ENCODE results near the gene PM20D2. TPM values are rescaled to one million over a fixed set of nuclear protein-coding genes. Genes with fewer than 3 reads are reported as not detected.
"Not testable (repeated sequence)": the region's sequence is repeated elsewhere in the genome, so short reads cannot be mapped to it uniquely, and the experiment has no call there.

PM20D2 gene, protein sequence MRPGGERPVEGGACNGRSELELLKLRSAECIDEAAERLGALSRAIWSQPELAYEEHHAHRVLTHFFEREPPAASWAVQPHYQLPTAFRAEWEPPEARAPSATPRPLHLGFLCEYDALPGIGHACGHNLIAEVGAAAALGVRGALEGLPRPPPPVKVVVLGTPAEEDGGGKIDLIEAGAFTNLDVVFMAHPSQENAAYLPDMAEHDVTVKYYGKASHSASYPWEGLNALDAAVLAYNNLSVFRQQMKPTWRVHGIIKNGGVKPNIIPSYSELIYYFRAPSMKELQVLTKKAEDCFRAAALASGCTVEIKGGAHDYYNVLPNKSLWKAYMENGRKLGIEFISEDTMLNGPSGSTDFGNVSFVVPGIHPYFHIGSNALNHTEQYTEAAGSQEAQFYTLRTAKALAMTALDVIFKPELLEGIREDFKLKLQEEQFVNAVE
- 14.3 and 23.2 TPM in 2 replicates for total RNA-seq

DNA sequence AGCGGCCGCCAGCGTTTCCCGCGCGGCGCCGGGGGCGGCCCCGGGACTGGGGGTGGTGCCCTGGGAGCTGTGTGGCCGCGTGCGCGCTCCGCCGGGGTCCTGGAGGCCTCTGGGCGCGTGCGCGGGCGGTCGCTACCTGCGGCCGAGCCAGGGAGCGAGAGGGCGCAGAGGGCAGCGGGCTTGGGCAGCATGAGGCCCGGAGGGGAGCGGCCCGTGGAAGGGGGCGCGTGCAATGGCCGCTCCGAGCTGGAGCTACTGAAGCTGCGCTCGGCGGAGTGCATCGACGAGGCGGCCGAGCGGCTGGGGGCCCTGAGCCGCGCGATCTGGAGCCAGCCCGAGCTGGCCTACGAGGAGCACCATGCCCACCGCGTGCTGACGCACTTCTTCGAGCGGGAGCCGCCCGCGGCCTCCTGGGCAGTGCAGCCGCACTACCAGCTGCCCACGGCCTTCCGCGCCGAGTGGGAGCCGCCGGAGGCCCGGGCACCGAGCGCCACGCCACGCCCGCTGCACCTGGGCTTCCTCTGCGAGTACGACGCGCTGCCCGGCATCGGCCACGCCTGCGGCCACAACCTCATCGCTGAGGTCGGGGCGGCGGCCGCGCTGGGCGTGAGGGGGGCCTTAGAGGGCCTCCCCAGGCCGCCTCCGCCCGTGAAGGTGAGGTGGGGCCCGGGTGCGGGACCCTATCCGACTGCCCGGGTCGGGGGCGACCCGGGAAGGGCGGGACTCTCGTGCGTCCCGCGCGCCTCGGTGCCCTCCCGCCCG, at the start of gene PM20D2:
TSS of gene PM20D2 (plus strand) at position 100 of the 762 bp plus-strand sequence. CDS start at position 190, 90 bp downstream.
- no peak for DNase-seq (ENCODE audit: low read depth, low spot score)

DNA sequence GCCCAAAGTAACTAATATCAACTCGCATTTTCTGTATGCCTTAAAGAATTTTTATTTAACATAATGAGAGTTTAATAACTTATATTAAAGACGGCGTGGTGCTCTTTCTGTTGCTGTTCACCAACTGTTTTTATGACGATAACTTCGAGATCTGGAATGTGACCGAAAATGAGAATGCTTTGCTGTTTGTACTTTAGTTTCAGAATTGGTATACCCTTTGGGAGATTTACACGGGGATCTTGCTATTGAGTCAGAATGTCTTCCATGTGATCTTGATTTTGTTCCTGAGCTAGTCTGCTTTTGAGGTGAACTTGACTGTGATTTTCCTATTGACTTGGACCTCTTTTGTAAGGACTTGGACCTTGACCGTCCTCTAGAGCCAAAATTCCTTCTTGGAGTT, 47.4 kb upstream of the PM20D2 start:
- no peak for DNase-seq (ENCODE audit: low read depth, low spot score)

DNA sequence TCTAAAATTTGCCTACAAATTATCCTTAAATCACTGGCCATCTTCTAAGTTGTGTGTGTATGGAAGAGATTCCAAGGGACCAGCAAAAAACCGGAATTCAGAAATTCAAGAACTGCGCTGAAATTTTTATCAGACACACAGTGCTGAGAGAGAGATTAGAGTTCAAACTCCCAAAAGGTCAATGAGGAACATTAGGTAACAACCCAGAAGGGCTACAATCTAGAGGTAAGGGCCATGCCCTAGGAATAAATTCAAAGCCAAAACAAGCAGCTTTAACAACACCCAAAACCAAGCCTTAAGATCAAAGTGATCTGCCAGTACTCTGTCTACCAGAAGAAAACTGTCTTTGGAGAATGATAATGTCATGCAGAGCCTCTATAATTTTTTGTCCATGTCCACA, 45.7 kb upstream of the PM20D2 start:
- DNase-seq (ENCODE audit: low read depth, low spot score): no peak

DNA sequence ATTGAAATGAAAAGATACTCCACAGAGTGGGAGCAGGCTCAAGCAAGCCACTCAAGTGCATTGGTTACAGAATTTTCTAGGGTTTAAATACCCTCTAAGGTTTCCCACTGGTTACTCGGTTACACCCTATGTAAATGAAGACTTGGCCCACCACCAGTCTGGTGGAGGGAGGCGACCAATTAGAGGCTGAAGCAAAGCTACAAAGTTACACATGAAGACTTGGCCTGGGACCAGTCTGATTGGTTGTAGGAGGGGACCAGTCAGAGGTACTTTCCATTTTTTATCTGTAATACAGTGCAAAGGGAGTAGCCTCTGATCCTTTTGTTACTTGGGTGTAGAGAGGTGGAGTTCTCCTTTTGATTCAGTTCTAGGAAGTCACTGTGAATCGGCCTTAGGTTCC, 35.6 kb upstream of the PM20D2 start:
- DNase-seq (ENCODE audit: low read depth, low spot score): no peak

DNA sequence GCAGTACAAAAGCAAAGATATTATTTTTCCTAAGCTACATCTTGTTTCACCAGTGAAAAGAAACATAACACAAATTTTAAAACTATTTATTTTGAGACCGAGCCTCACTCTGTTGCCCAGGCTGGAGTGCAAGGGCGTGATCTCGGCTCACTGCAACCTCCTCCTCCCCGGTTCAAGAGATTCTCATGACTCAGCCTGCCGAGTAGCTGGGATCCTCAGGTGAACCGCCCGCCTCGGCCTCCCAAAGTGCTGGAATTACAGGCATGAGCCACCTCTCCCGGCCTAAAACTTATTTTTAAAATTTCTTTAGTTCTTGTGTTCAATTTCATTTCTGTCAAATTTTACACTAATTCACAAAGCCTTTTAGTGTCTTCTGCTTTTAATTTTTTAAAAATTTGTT, 33.9 kb upstream of the PM20D2 start:
- DNase-seq (ENCODE audit: low read depth, low spot score): no peak

DNA sequence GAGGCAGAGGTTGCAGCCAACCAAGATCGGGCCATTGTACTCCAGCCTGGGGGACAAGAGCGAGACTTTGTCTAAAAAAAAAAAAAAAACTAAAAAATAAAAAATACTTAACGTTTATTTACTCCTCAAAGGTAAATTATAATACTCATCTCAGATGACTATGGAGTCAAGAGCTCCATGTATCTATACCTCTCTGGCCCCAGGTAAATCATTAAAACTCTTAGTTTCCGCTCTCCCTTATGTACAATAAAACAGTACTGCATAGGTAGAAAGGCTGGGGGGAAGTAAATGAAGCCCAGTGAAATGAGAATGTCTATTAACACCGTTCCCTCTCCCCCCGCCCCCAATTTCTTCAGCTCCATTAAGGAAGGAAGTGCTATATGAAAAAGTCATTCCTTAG, 29.2 kb upstream of the PM20D2 start:
- no peak for DNase-seq (ENCODE audit: low read depth, low spot score)

DNA sequence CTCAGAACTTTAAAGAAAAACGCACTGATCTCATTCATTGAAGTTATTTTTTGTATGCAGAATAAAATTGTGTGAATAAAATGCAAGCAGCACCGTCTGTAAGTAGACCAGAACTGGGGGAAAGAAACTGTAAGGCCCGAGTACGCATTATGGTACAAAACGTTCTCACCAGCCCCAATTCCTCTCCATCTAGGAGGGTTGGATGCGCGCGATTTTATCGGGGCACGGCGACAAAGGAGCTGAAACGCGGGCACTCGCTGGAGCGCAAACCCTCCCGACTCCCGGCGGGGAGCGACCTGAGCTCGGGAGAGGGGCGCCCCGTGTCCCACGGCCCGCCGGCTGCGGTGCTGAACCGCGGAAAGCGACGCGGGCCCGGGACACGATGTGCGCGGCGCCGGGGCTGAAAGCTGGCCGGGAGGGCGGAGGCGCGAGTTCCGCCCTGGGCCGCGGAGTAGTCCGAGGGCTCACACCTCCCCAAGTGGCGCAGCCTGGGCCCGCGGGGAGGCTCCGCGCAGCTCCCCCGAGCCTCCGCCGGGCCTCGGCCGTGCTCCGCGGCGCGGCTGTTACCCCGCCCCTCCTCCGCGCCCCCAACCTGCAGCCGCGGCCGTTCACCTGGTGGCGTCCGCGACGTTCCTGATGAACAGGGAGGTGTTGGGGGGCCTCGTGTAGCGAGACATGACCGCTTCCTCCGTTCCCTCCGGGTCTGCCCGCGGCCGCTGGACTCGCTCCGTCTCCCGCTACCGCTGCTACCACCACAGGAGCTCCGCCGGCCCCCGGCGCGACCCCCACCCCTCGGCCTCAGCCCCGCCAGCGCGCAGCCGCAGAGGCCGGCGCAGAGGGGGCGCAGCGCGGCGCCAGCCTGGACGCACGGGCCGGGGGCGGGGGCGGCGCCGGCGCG, 28.4 kb upstream of the PM20D2 start, which contains the start of gene SRSF12:
TSS of gene SRSF12 (minus strand) at position 861 of the 898 bp plus-strand sequence. CDS start at position 677, 184 bp downstream.
- no peak for DNase-seq (ENCODE audit: low read depth, low spot score)

DNA sequence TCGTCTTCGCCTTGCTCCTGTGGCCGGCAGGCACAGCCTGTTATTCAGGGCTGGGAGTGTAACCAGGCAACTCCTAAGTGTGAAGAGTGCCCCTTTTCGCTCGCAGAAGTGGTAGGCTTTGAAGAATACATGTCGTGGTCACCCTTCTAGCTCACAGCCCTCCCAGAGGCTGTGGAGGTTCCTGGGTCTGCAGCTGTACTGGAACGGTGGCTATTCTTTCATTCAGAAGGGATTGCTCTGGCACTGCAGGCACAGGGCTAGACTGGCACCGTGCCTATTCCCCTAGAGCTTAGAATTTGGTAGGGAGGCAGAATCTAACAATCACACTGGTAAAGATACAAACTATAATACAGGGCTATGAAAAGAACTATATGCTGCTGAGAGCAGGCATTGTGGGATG, 26.9 kb upstream of the PM20D2 start:
- DNase-seq (ENCODE audit: low read depth, low spot score): no peak

DNA sequence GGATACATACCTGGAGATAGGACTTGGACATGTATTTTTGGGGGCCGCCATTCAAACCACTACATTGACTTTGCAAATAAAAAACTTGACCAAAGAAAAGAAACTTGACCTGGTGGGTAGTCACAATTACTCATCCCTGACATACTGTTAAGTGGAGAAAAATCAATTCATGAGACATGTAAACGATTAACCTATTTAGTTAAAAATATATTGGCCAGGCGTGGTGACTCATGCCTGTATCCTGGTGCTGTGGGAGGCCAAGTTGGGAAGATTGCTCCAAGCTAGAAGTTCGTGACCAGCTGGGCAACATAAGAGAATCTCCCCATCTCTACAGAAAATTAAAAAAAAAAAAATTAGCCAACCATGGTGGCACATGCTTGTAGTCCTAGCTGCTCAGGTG, 25.5 kb upstream of the PM20D2 start:
- no peak for DNase-seq (ENCODE audit: low read depth, low spot score)

DNA sequence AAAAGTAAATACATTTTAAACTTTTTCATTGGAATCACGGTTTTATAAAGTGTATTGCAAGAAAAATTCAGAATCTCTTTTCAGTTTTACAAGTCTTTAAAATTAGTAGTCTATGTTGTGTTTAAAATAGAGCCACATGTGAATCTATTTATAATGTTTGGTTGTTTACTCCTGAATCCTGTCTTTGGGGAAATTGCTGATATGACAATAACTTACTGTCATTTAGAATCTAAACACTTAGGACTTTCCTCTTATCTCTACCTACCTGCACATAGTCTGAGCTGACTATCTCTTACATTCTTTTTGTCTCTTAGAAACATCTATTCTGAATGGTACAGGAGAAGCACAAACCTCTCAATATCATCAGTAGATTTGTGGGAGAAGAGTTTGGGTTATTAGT, 23.9 kb upstream of the PM20D2 start:
- no peak for DNase-seq (ENCODE audit: low read depth, low spot score)

DNA sequence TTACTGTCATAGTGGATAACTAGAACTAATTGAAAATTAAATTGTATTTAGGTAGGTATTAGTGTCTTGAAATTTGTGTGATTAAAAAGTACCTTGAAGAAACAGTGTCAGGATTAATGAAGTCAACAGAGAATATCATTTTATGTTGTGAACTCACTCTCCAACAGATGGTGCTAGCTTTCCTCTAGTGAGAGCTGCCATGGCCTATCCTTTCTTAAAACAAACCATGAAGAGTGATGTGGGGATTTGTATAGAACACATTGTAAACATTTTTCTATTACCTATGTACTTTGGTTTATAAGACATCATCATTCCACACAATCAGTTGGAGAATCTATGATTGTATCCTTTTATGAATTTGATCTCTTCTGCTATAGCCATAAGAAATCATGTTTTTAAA, 23.2 kb upstream of the PM20D2 start:
- DNase-seq (ENCODE audit: low read depth, low spot score): no peak

DNA sequence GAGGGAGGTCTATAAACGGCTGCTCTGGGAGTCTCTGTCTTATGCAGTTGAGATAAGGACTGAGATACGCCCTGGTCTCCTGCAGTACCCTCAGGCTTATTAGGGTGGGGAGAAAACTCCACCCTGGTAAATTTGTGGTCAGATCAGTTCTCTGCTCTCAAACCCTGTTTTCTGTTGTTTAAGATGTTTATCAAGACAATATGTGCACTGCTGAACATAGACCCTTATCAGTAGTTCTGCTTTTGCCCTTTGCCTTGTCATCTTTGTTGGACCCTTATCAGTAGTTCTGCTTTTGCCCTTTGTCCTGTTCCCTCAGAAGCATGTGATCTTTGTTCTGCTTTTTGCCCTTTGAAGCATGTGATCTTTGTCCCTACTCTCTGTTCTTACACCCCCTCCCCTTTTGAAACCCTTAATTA, 17.6 kb upstream of the PM20D2 start:
- not testable (repeated sequence) for DNase-seq (ENCODE audit: low read depth, low spot score)

DNA sequence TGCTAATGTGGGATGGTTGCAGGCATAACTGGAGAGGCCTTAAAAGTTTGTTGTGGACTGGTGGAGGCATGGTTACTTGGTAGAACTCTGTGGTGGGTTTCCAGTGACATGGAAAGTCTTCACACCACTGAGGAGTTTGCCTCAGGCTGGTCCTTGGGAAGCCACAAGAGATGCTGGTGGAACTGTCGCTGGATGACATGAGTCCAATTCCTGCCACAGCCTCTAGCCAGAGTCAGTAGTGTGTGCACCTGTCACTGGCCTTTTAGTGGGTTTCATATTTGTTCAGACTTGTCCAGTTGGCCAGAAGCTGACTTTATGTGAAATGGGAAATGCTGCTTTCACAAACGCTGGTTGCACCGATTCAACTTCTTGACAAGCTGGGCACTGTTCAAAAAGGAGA, 14.3 kb upstream of the PM20D2 start:
- no peak for DNase-seq (ENCODE audit: low read depth, low spot score)

DNA sequence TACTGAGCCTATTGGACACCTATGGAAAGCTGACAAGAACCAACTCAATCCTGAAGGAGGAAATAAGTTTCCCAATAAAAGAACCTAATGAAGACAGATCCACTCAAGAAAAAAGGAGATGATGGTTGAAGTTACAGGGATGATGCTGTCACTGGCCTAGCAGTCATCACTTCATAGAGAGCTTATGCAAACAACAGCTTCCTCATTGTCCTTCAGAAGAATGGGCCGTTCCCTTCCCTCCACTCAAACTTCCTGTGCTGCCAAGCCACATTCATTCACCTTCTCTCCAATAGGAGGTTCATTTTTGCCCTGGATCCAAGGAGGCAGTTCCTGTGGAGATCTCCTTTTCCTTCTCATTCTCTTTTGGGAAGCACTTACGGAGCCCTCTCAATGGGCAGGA, 13.8 kb upstream of the PM20D2 start:
- DNase-seq (ENCODE audit: low read depth, low spot score): no peak

DNA sequence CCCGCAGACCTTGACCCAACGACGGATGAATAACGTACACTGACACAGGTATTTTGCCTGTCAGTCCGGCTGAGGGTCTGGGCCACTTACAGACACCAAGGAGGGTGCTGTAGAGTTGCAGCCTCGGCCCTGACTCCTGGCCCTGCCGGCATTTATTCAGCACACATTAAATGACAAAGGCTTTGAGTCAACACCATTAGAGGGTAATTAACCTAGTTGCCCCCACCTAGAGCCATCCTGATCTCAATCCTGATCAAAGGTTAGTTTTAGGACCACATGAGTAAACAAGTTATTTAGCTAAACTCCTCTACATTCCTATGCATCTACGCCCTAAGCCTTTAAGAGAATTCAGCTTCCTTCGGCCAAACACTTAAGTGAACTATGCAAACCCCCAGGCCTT, 11.9 kb upstream of the PM20D2 start:
- DNase-seq (ENCODE audit: low read depth, low spot score): no peak

DNA sequence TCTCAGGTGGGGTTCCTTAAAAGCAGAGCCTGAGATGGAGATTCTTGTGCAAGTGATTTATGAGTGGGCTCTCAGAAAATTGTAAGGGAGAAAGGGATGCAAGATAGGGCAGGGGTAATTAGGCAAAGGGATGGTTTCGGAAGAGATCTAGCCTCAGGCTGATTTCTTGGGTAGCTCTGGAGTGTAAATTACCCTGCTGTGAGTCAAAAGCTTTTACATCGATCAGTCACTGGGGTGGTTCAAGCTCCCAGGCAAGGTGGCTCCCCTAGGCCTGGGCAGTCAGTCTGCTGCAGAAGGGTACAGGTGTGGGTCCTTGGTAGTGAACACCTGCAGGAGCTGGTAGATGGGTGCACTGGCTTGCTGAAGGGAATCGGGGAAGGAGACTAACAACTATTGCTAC, 11.1 kb upstream of the PM20D2 start:
- no peak for DNase-seq (ENCODE audit: low read depth, low spot score)

DNA sequence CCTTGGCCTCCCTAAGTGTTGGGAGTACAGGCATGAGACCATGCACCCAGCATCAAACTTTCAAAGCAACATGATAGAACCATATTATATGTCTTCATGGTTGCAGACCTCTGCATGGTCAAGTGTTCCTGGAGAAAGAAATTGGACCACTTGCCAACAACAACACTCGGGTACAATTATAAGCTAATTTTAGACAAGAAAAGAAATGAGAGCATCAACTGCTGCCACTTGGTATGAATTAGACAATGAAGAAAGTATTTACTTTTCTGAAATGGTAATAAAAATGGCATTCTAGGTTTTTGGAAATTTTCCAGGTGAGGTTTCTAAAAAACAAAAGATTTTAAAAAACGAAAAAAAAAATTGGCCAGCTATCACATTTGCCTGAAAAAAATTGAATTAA, 7.7 kb upstream of the PM20D2 start:
- no peak for DNase-seq (ENCODE audit: low read depth, low spot score)

DNA sequence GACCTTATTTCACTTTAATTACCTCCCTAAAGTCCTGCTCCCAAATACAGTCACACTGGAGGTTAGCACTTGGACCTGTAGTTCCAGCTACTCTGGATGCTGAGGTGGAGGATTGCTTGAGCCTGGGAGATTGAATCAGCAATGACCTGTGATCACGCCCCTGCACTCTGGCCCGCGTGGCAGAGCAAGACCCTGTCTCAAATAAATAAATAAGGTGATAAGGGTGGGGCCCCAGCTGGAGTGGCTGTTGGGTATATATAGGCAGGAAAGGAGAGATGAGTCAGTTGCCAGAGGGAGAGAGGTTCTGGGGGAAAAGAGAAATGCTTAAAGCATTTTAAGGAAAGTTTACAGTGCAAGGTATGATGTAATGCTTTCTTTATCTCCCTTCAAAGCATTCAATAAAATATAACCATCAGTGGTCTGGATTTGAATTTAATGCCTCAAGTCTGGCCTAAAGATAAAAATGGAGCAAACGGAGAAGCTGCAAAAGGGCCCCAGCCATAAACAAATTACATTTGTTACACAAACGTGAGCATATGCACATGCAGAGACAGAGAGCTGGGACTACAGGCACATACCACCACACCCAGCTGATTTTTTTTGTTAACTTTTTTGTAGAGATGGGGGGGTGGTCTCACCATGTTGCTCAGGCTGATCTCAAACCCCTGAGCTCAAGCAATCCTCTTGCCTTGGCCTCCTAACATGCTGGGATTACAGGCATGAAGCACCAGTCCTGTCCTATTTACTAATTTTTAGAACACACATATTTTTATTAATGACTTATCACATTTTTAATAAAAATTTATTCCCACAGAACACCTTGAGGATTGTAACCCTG, 6.1 kb upstream of the PM20D2 start:
- DNase-seq (ENCODE audit: low read depth, low spot score): no peak

DNA sequence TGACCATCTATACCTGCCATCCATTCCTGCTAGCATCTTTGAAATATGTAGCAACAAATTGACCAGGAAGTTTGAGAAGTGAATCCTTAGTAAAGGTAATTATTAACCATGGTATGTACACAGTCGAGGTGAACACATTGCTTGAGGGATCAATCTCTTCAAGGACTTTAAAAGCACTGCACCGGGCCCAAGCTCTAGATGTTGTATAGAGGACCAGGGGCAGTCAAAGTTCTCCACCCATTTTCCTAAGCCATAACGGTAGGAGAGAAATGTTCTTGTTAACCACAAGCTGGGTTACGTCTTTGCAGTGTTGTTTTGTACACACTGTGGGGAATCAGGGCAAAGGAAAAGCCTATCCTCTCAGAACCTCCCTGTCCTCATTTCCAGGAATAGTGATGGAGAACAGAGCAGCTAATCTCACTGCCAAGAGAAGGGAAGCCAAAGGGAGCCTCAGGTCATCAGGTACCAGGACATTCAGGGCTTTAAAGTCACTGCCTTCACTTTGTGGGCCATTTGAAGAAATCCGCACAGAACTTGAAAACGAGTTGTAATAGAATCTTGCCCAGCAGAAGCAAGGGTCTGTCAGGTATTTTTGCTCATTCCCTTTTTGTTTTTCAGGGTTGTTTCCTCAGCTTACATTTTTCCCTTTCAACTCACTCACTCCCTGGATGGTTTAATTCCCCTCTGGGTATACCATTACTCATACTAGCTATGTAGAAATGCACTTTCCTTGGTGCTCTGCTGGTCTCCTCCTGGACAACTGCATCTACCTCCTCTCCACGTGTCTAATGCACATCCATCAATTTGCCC, 5.3 kb upstream of the PM20D2 start:
- DNase-seq (ENCODE audit: low read depth, low spot score): no peak

DNA sequence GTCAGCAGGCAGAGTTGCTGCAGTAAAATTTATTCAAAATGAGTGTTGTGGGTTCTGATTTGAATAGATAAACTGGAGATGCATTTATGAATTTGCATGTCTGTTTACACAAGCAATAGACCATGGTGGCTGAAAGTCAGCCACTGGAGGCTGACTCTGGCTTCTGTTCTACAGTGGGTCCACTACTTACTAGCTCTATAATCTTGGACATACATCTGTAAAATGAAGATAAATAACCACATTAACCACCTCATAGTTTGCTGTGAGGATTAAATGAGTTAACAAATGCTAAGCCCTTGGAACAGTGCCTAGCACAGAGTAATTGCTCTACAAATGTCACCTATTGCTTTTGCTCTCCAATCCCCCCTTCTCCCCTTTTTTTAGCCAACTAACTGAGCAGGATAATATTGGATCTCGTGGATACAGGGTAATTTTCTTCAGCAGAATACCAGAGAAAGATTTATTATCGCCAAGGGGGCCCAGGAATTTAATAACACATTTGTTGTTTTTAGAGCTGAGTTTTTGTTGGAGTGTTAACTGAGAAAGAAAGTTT, 1.4 kb upstream of the PM20D2 start:
- no peak for DNase-seq (ENCODE audit: low read depth, low spot score)

Measured in pulmonary artery endothelial cell (primary cell).